ENCODE measurements around the gene FN3K. TPM values are rescaled to one million over a fixed set of nuclear protein-coding genes. Genes with fewer than 3 reads are reported as not detected.

The FN3K gene
- total RNA-seq, 1 experiment from 2014 or later = 28.3 TPM

DNA sequence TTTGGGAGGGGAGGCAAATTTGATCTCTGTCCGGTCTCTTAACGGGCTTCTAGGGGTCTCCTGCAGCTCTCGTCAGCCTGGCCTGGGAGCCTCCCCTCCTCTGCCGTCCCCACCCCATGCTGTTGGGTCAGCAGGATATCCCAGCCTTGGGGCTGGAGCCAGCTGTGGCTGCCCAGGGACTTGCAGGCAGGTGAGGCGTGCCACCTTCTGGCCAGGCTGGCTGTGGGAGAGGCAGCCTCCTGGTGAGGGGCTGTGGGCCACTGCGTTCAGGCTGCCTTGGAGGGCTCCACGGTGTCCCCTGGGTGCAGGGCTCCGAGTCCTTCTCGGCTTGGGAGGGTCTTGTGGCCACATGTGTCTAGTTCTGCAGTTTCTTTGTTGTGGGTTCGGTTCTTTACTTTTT is 51.0 kb downstream of the FN3K start:
- Histone ChIP-seq H3K18ac (ENCODE audit: insufficient read length, low read depth, low read length) (no peak overlapping the region), H2AFZ (ENCODE audit: low read length) (no peak overlapping the region), H4K91ac (ENCODE audit: insufficient read length, low read depth, low read length) (no peak overlapping the region), H3T11ph (ENCODE audit: low read length) (no peak overlapping the region), H2BK20ac (ENCODE audit: low read depth, low read length, poor library complexity, severe bottlenecking) (no peak overlapping the region), H2AK5ac (ENCODE audit: insufficient read length, low read length) (no peak overlapping the region), H3K4ac (ENCODE audit: low read depth, low read length) (no peak overlapping the region), H2BK12ac (ENCODE audit: insufficient read length, low read depth, low read length) (no peak overlapping the region), H3K23me2 (ENCODE audit: insufficient read length, low read depth, low read length, poor library complexity, severe bottlenecking) (no peaks in the 10 kb centered on the region), H3K79me1 (ENCODE audit: insufficient read depth, low read depth, low read length, poor library complexity, severe bottlenecking) (no peaks in the 10 kb centered on the region), H3K56ac (ENCODE audit: insufficient read length, low read depth, low read length) (no peak overlapping the region), H2BK15ac (ENCODE audit: low read depth, low read length) (no peak overlapping the region), H3K27ac (ENCODE audit: insufficient read length, low read depth, low read length) (no peak overlapping the region), H3K79me2 (ENCODE audit: insufficient read depth, low read length) (no peaks in the 10 kb centered on the region; the same call in 1 of the 2 replicates), H2BK5ac (ENCODE audit: insufficient read length, low read length) (no peak overlapping the region), H3K4me2 (ENCODE audit: insufficient read depth, insufficient read length, low read length) (no peak overlapping the region), H2BK120ac (ENCODE audit: low read depth, low read length, poor library complexity, severe bottlenecking) (no peak overlapping the region), H4K20me1 (ENCODE audit: control insufficient read depth, insufficient read depth, insufficient read length) (no peaks in the 10 kb centered on the region), H3K23ac (ENCODE audit: insufficient read length, low read depth, low read length) (no peak overlapping the region), H4K8ac (replicated peaks; ENCODE audit: insufficient read length, low read depth, low read length) (no peak overlapping the region), H4K5ac (ENCODE audit: insufficient read length, low read depth, low read length) (no peak overlapping the region), H3K27me3 (ENCODE audit: insufficient read depth, low read length) (no peaks in the 10 kb centered on the region), H3K14ac (ENCODE audit: insufficient read depth, low read length) (no peak overlapping the region), H3K9me3 (ENCODE audit: control insufficient read depth, low read depth, low read length) (no peaks in the 10 kb centered on the region), H3K4me1 (ENCODE audit: insufficient read depth, low read length) (no peaks in the 10 kb centered on the region), H3K9ac (ENCODE audit: extremely low read depth, insufficient read length, low read length) (no peak overlapping the region)
- peak; percentile 32 for DNase-seq
- no CpG with 5 or more reads among the region's 10 CpGs for WGBS (ENCODE audit: extremely low coverage, insufficient read length, low lambda C conversion rate)
- TF ChIP-seq, protein P1, sequence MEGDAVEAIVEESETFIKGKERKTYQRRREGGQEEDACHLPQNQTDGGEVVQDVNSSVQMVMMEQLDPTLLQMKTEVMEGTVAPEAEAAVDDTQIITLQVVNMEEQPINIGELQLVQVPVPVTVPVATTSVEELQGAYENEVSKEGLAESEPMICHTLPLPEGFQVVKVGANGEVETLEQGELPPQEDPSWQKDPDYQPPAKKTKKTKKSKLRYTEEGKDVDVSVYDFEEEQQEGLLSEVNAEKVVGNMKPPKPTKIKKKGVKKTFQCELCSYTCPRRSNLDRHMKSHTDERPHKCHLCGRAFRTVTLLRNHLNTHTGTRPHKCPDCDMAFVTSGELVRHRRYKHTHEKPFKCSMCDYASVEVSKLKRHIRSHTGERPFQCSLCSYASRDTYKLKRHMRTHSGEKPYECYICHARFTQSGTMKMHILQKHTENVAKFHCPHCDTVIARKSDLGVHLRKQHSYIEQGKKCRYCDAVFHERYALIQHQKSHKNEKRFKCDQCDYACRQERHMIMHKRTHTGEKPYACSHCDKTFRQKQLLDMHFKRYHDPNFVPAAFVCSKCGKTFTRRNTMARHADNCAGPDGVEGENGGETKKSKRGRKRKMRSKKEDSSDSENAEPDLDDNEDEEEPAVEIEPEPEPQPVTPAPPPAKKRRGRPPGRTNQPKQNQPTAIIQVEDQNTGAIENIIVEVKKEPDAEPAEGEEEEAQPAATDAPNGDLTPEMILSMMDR (conservative IDR thresholded peaks at IDR 0.05) = no peak
- Mint-ChIP-seq H3K4me3 (no peak overlapping the region), H3K36me3 (ENCODE audit: insufficient read depth in 1 of 3, low read depth in 3 of 3) (peaks cover 33 to 53% (median 42%) of the 10 kb centered on the region in 3 experiments), H3K27ac (peak overlapping the region in 1 of 3 experiments; percentile 68; a peak in 1 of 7 replicates), H3K27me3 (ENCODE audit: low read depth) (no peaks in the 10 kb centered on the region), H3K9me3 (no peaks in the 10 kb centered on the region; a peak in 1 of 5 replicates), H3K4me1 (peaks cover 5% of the 10 kb centered on the region in 2 experiments)

Measured in H9 (cell line).